Hepatocyte (in vitro differentiated cells): ENCODE data around the gene DPP8.

Experiments used
- CTCF ChIP-seq: fragments of 200-600 bp; sonication (generic); IDR thresholded peaks from 2 replicates; pipeline ENCODE4 v1.5.1; 2016; ENCODE audit warnings: antibody characterized with exemption, mild to moderate bottlenecking; ENCODE audit not compliant: poor library complexity
- EZH2 ChIP-seq: fragments of 200-600 bp; sonication (generic); IDR thresholded peaks from 2 replicates; pipeline ENCODE4 v1.6.1; 2016; ENCODE audit warnings: antibody characterized with exemption, mild to moderate bottlenecking, borderline replicate concordance
- EZH2phosphoT487 ChIP-seq: fragments of 200-600 bp; sonication (generic); IDR thresholded peaks from one replicate; pipeline ENCODE4 v1.6.1; 2018; ENCODE audit warnings: antibody characterized with exemption, mild to moderate bottlenecking, low read depth, moderate library complexity; ENCODE audit not compliant: unreplicated experiment, severe bottlenecking

- TF ChIP-seq CTCF = no peak
- TF ChIP-seq EZH2 = no peak
- TF ChIP-seq EZH2phosphoT487 = no peak
These were observed 40.8 kb upstream of the DPP8 start for GRCh38 chr15:65558336-65558735.
